Spleen (tissue), 7 donors: ENCODE measurements around the gene TBC1D19.

Experiments used
- CTCF ChIP-seq, 11 experiments: fragments of 200-600 bp in 7 of 11; fragments of 450-650 bp in 4 of 11; sonication (generic) in 4 of 11; IDR thresholded peaks in 8 of 11; conservative IDR thresholded peaks in 3 of 11; 1 replicate in 7 of 11; 2 replicates in 4 of 11; pipeline versions ENCODE4 v1.4.0 to v1.8.0; 2016 to 2021; ENCODE audit warnings: antibody characterized with exemption in 11 of 11, inconsistent platforms in 4 of 11, mild to moderate bottlenecking in 1 of 11
- POLR2A ChIP-seq, 3 donors: fragments of 450-650 bp; IDR thresholded peaks; one replicate each; pipeline ENCODE4 v1.5.1; 2017; ENCODE audit warnings: antibody characterized with exemption in 3 of 3, mild to moderate bottlenecking in 1 of 3
- POLR2AphosphoS5 ChIP-seq, 3 donors: sonication (generic); formaldehyde crosslinking; IDR thresholded peaks; one replicate each; pipeline ENCODE4 v1.5.1; 2017; ENCODE audit warnings: antibody characterized with exemption in 3 of 3
- donor health status: DM: no; HTN: no; CAD: no; lungs with moderate emphysema.
- donor health status: DM: no; HTN: no; CAD: no.
- donor health status: DM: no; HTN: no; CAD: no.

- TF ChIP-seq POLR2A (IDR thresholded peaks at IDR 0.05) (no peak), CTCF (IDR thresholded peaks at IDR 0.05 in 8 of 11, conservative IDR thresholded peaks at IDR 0.05 in 3 of 11) (no peak), POLR2AphosphoS5 (IDR thresholded peaks at IDR 0.05) (no peak)
Measured at GRCh38 chr4:26634237-26634636, 50.4 kb downstream of the TBC1D19 start.
